Measurements from ENCODE around the gene EPB41L4B. TPM values are rescaled to one million over a fixed set of nuclear protein-coding genes. Genes with fewer than 3 reads are reported as not detected.
"Not testable (repeated sequence)": the region's sequence is repeated elsewhere in the genome, so short reads cannot be mapped to it uniquely, and the experiment has no call there.

Gene EPB41L4B
- total RNA-seq, 1 experiment from 2014 or later: 4.6 TPM

DNA sequence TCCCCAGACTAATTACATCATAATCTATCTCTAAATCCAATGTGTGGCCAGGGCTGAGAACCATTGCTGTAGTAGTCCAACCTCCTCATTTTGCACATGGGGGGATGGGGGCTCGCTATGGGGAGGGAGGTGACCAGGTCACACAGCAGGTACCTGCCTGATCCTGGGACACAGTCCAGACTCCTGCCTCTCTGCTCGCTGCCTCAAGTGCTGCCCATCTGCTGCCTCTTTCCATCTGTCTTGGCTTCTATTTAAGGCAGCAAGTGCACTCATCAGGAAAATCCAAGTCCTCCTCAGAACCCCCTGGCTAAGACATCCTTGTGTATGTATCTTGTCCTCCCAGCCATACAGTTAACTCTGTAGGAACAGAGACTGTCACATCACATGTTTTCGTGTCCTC, 96.1 kb downstream of the EPB41L4B start:
- H3K27ac Mint-ChIP-seq (ENCODE audit: unreplicated experiment): no peak overlapping the region
- peaks cover 61% of the 10 kb centered on the region for H3K27me3 Mint-ChIP-seq (ENCODE audit: unreplicated experiment)
- no peaks in the 10 kb centered on the region for H3K36me3 Mint-ChIP-seq (ENCODE audit: insufficient read depth, unreplicated experiment)
- TF ChIP-seq, protein P1, sequence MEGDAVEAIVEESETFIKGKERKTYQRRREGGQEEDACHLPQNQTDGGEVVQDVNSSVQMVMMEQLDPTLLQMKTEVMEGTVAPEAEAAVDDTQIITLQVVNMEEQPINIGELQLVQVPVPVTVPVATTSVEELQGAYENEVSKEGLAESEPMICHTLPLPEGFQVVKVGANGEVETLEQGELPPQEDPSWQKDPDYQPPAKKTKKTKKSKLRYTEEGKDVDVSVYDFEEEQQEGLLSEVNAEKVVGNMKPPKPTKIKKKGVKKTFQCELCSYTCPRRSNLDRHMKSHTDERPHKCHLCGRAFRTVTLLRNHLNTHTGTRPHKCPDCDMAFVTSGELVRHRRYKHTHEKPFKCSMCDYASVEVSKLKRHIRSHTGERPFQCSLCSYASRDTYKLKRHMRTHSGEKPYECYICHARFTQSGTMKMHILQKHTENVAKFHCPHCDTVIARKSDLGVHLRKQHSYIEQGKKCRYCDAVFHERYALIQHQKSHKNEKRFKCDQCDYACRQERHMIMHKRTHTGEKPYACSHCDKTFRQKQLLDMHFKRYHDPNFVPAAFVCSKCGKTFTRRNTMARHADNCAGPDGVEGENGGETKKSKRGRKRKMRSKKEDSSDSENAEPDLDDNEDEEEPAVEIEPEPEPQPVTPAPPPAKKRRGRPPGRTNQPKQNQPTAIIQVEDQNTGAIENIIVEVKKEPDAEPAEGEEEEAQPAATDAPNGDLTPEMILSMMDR (IDR thresholded peaks at IDR 0.05; ENCODE audit: unreplicated experiment): no peak
- DNase-seq: no peak
- intact Hi-C loops (cut with micrococcal nuclease; ENCODE audit: unreplicated experiment): loop anchor here (10.0 kb wide), 1 partner anchor 60 kb away; no protein-coding TSS in a partner anchor
- no peaks in the 10 kb centered on the region for H3K4me1 Mint-ChIP-seq (ENCODE audit: low read depth, unreplicated experiment)
- no peaks in the 10 kb centered on the region for H3K9me3 Mint-ChIP-seq (ENCODE audit: low read depth, unreplicated experiment)
- CTCF ChIA-PET: no interaction called here
- no peak overlapping the region for H3K4me3 Mint-ChIP-seq (ENCODE audit: low read depth, unreplicated experiment)
- no TSS peak for BruUV-seq (replicated peaks)

DNA sequence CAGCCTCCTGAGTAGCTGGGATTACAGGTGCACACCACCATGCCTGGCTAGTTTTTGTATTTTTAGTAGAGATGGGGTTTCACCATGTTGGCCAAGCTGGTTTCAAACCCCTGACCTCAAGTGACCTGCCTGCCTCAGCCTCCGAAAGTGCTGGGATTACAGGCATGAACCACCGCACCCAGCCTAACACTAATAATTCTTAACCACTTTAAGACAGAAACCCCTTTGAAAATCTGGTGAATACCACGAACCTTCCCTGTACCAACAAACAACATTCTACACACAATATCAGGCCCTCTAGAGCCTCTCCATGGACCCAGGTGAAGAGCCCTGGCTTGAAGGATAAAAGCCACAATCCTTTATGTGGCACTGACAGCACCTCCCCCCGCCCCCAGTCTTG, 102.6 kb downstream of the EPB41L4B start:
- CTCF ChIA-PET; H3K4me3 Mint-ChIP-seq (ENCODE audit: low read depth, unreplicated experiment); BruUV-seq (replicated peaks); intact Hi-C loops (cut with micrococcal nuclease; ENCODE audit: unreplicated experiment); H3K36me3 Mint-ChIP-seq (ENCODE audit: insufficient read depth, unreplicated experiment); DNase-seq; H3K4me1 Mint-ChIP-seq (ENCODE audit: low read depth, unreplicated experiment); H3K27ac Mint-ChIP-seq (ENCODE audit: unreplicated experiment); H3K9me3 Mint-ChIP-seq (ENCODE audit: low read depth, unreplicated experiment): not testable (repeated sequence)
- peaks cover 66% of the 10 kb centered on the region for H3K27me3 Mint-ChIP-seq (ENCODE audit: unreplicated experiment)

DNA sequence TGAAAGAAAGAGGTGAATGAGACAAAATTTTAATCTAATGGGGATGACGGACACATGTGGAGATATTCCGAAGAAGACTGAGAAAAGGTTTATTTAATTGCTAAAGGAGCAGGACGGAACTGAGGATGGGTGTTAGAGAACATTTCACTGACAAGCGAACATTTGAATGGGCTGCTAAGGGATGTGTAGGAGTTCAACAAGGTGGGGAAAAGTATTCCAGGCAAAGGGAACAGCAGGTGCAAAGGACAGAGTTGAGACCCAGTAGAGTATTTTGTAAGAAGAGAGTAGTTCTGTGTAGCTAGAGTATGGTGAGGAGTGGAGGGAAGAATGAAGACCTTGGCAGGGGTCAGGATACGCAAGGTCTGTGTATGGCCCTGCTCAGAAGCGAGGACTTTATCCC, 106.4 kb downstream of the EPB41L4B start:
- CTCF ChIA-PET: no interaction called here
- intact Hi-C loops (cut with micrococcal nuclease; ENCODE audit: unreplicated experiment): no loop called here
- H3K4me1 Mint-ChIP-seq (ENCODE audit: low read depth, unreplicated experiment): no peaks in the 10 kb centered on the region
- H3K9me3 Mint-ChIP-seq (ENCODE audit: low read depth, unreplicated experiment): no peaks in the 10 kb centered on the region
- peaks cover 51% of the 10 kb centered on the region for H3K27me3 Mint-ChIP-seq (ENCODE audit: unreplicated experiment)
- TF ChIP-seq, protein P1 (IDR thresholded peaks at IDR 0.05; ENCODE audit: unreplicated experiment): no peak
- H3K4me3 Mint-ChIP-seq (ENCODE audit: low read depth, unreplicated experiment): no peak overlapping the region
- BruUV-seq (replicated peaks): no TSS peak
- DNase-seq: no peak
- no peaks in the 10 kb centered on the region for H3K36me3 Mint-ChIP-seq (ENCODE audit: insufficient read depth, unreplicated experiment)
- H3K27ac Mint-ChIP-seq (ENCODE audit: unreplicated experiment): no peak overlapping the region

DNA sequence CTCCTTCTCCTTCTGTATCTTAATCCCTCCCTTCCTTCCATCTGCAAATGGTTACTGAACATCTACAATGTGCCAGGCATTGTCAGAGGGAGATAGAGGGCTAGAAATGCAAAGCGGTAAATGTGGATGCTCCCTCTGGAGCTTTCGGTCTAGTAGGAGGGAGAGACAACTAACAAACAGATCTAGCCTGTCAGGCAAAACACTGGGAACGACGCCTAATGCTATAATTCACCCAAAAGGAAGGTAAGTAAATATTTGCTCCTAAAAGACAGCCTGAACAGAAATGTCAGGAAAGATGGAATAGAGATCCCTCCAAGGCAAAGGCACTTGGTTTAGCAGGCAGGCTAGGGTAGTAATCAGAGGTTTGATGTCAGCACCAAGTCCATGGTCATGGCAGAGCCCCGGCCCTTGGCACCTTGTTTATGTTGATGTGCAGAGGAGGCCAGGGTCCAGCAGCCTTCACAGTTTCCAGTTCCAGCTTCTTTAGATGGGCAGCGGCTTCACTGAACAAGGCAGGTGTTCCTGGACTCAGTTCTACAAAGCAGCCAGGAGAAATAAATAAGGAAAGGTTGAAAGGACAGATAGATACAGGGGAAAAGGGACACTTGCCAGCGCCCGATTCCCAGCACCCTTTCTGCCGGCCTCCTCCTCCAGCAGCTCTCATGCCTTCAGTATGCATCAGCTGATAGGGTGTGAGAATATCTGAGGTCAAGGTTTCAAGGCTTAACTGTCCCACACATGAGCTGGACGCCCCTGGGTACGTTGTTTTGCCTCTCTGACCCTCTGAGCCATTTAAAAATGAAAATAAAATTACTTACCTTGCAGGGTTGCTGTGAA, 107.4 kb downstream of the EPB41L4B start:
- BruUV-seq (replicated peaks): no TSS peak
- Mint-ChIP-seq H3K4me1 (ENCODE audit: low read depth, unreplicated experiment) (no peaks in the 10 kb centered on the region), H3K27me3 (ENCODE audit: unreplicated experiment) (peaks cover 41% of the 10 kb centered on the region), H3K36me3 (ENCODE audit: insufficient read depth, unreplicated experiment) (no peaks in the 10 kb centered on the region), H3K27ac (ENCODE audit: unreplicated experiment) (no peak overlapping the region), H3K9me3 (ENCODE audit: low read depth, unreplicated experiment) (no peaks in the 10 kb centered on the region), H3K4me3 (ENCODE audit: low read depth, unreplicated experiment) (no peak overlapping the region)
- CTCF ChIA-PET: no interaction called here
- TF ChIP-seq, protein P1 (IDR thresholded peaks at IDR 0.05; ENCODE audit: unreplicated experiment): no peak
- DNase-seq: no peak
- intact Hi-C loops (cut with micrococcal nuclease; ENCODE audit: unreplicated experiment): no loop called here

DNA sequence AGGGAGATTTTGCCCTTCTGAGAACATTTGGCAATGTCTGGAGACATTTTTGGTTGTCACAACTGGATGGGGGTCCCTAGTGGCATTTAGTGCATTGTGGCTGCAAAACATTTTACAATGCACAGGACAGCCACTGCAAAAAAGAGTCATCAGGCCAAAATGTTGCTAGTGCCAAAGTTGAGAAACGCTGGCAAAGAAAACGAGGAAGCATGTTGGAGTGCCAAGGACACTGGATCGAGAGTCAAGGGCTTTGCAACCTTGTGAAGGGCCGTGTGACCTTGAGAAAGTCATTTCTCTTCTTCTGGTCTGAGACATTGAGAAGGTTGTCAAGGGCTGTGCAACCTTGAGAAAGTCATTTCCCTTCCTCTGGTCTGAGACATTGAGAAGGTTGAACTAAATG, 108.1 kb downstream of the EPB41L4B start:
- CTCF ChIA-PET: no interaction called here
- intact Hi-C loops (cut with micrococcal nuclease; ENCODE audit: unreplicated experiment): no loop called here
- Mint-ChIP-seq H3K4me1 (ENCODE audit: low read depth, unreplicated experiment) (no peaks in the 10 kb centered on the region), H3K27me3 (ENCODE audit: unreplicated experiment) (peaks cover 36% of the 10 kb centered on the region), H3K9me3 (ENCODE audit: low read depth, unreplicated experiment) (no peaks in the 10 kb centered on the region), H3K4me3 (ENCODE audit: low read depth, unreplicated experiment) (no peak overlapping the region), H3K36me3 (ENCODE audit: insufficient read depth, unreplicated experiment) (no peaks in the 10 kb centered on the region), H3K27ac (ENCODE audit: unreplicated experiment) (no peak overlapping the region)
- BruUV-seq (replicated peaks): no TSS peak
- TF ChIP-seq, protein P1 (IDR thresholded peaks at IDR 0.05; ENCODE audit: unreplicated experiment): no peak
- DNase-seq: no peak
